ENCODE measurements around the gene ZMIZ2. TPM values are rescaled to one million over a fixed set of nuclear protein-coding genes. Genes with fewer than 3 reads are reported as not detected.

Gene ZMIZ2
- total and polyA plus RNA-seq, 2 of the 8 experiments (the other 6 are each of a cell fraction or from before 2014, with no cell fraction given) = 24.4 to 66.4 TPM

- H3K79me1 ChIP-seq (ENCODE audit: low read depth, low read length) = no peaks in the 10 kb centered on the region; the same call in 1 of the 2 replicates
- H4K5ac ChIP-seq (ENCODE audit: insufficient read length, low read depth, low read length) = no peak overlapping the region
- H2BK120ac ChIP-seq (replicated peaks; ENCODE audit: low read depth, low read length) = no peak overlapping the region
- H3K27ac ChIP-seq (ENCODE audit: low read depth, low read length) = no peak overlapping the region
- ChIA-PET POLR2A (ENCODE audit: partially characterized antibody) (interaction anchor here (0.6 to 7.7 kb wide), 12 partner anchors 9 to 194 kb away, joined by 3 to 30 read pairs (median 5); partner anchors contain the start of genes H2AZ2 and PPIA), CTCF (ENCODE audit: partially characterized antibody) (interaction anchor here (0.6 to 1.6 kb wide), 13 partner anchors 9 to 365 kb away, joined by 3 to 7 read pairs (median 4); no protein-coding TSS in a partner anchor)
- FAIRE-seq = no peak
- no peak overlapping the region for H2AK5ac ChIP-seq (ENCODE audit: low read depth, low read length)
- no peaks in the 10 kb centered on the region for H3K79me2 ChIP-seq (ENCODE audit: control insufficient read depth in 1 of 2, insufficient read depth in 2 of 2, low read length in 2 of 2)
- H3K36me3 ChIP-seq (ENCODE audit: control insufficient read depth in 2 of 4, insufficient read depth in 4 of 4, low read length in 3 of 4) = peaks cover 3 to 7% (median 5%) of the 10 kb centered on the region in 4 experiments; a peak in 5 of 8 replicates
- no peak overlapping the region for H3K56ac ChIP-seq (replicated peaks; ENCODE audit: insufficient read length, low read depth, low read length)
- H3K9ac ChIP-seq (replicated peaks in 1 of 4; ENCODE audit: extremely low read depth in 1 of 4, low read depth in 3 of 4, low read length in 3 of 4) = no peak overlapping the region
- H2BK12ac ChIP-seq (ENCODE audit: low read depth, low read length) = no peak overlapping the region
- H2BK15ac ChIP-seq (ENCODE audit: low read length) = no peak overlapping the region
- no peak overlapping the region for H4K8ac ChIP-seq (ENCODE audit: extremely low read depth, insufficient read depth, low read length)
- H2BK20ac ChIP-seq (ENCODE audit: low read length) = no peak overlapping the region
- no peak for TF ChIP-seq E2F6 (IDR thresholded peaks at IDR 0.05)
- 0 out of 3 replicates have a peak, but pooled peaks of 1 of the 2 experiments have one; percentile 21 for TF ChIP-seq POLR2A (IDR thresholded peaks at IDR 0.05; ENCODE audit: control extremely low read depth in 1 of 2, low read depth in 2 of 2, low read length in 2 of 2)
- TF ChIP-seq HDAC6 (IDR thresholded peaks at IDR 0.05; ENCODE audit: low read depth, low read length) = no peak
- TF ChIP-seq SAP30 (IDR thresholded peaks at IDR 0.05; ENCODE audit: insufficient read depth, insufficient replicate concordance, low read length) = no peak
- TF ChIP-seq KDM4A (IDR thresholded peaks at IDR 0.05; ENCODE audit: low read depth, low read length, severe bottlenecking) = no peak
- TF ChIP-seq NANOG (IDR thresholded peaks at IDR 0.05; ENCODE audit: insufficient read depth, low read depth, low read length, poor library complexity, severe bottlenecking) = no peak
- H3K4ac ChIP-seq (replicated peaks; ENCODE audit: insufficient read length, low read depth, low read length) = no peak overlapping the region
- no peak overlapping the region for H2BK5ac ChIP-seq (ENCODE audit: low read depth, low read length)
- no peaks in the 10 kb centered on the region for H3K27me3 ChIP-seq (replicated peaks in 1 of 4; ENCODE audit: control insufficient read depth in 3 of 4, extremely low read depth in 1 of 4, insufficient read depth in 3 of 4, low read length in 3 of 4)
- H3K9me3 ChIP-seq (ENCODE audit: insufficient read depth in 2 of 2, low read depth in 1 of 2, low read length in 1 of 2) = no peaks in the 10 kb centered on the region; a peak in 1 of 4 replicates
- no peak for DNase-seq (ENCODE audit: low read depth in 1 of 2, low spot score in 2 of 2)
- peaks cover 0 to 5% of the 10 kb centered on the region in 2 experiments for H4K20me1 ChIP-seq (replicated peaks in 1 of 2; ENCODE audit: control insufficient read depth in 1 of 2, insufficient read depth in 2 of 2, low read length in 2 of 2)
- no peaks in the 10 kb centered on the region for H3K23me2 ChIP-seq (ENCODE audit: low read depth, low read length)
- no peak overlapping the region for H2AFZ ChIP-seq (ENCODE audit: low read length)
- peaks cover 0 to 4% (median 0%) of the 10 kb centered on the region in 4 experiments; a peak in 1 of 7 replicates for H3K4me1 ChIP-seq (replicated peaks in 1 of 4; ENCODE audit: control insufficient read depth in 3 of 4, insufficient read depth in 4 of 4, low read length in 3 of 4)
- 77% methylated on average over 6 of the region's 6 CpGs; no CpG with 5 or more reads in 1 of the 2 experiments for WGBS, 2 experiments (ENCODE audit: extremely low coverage in 1 of 2, insufficient coverage in 1 of 2, insufficient read length in 1 of 2, insufficient replicate concordance in 2 of 2, low coverage in 1 of 2, low lambda C conversion rate in 2 of 2, missing lambda C conversion rate in 1 of 2)
- H3K4me2 ChIP-seq (ENCODE audit: insufficient read depth in 1 of 2, low read depth in 2 of 2, low read length in 2 of 2) = no peak overlapping the region
- H3K18ac ChIP-seq (ENCODE audit: extremely low read depth, low read length) = no peak overlapping the region
- no peak overlapping the region for H4K91ac ChIP-seq (replicated peaks; ENCODE audit: insufficient read length, low read length)
- no peak overlapping the region for H3K4me3 ChIP-seq (ENCODE audit: extremely low read depth in 1 of 4, insufficient read depth in 2 of 4, low read depth in 3 of 4, low read length in 4 of 4)
- no peak overlapping the region for H3K23ac ChIP-seq (ENCODE audit: insufficient read length)
- H3K14ac ChIP-seq (ENCODE audit: insufficient read length) = no peak overlapping the region
Measured at GRCh38 chr7:44772440-44772839, 23.8 kb downstream of the ZMIZ2 start.

All from H1 (cell line).